Glomerular visceral epithelial cell (primary cell): ENCODE measurements around the gene PSME3.

ENCODE experiments used
- DNase-seq: peaks from one replicate; pipeline ENCODE4 v3.0.0-alpha.2; 2016; ENCODE audit errors: extremely low spot score

Gene PSME3

DNA sequence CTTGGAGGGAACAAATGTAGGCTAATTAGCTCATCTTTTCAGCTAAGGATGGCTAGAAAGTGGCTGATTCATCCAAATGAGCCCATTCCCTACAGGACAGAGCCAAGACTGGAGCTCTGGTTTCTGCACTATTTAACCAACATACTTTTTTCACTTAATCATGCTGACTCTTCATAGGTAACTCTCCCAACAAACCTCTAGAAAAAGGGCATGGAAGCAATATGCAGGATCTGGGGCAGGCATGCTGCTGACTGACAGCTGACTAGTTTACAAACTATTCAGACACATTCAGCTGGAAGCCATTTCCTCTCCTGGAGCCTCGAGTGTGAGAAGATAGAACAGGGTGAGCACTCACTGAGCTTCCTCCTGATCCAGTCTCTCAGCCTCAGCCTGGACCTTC is 15.3 kb upstream of the PSME3 start:
- DNase-seq: no peak

- DNase-seq: no peak
These were observed 14.8 kb upstream of the PSME3 start for GRCh38 chr17:42818379-42818778.

DNA sequence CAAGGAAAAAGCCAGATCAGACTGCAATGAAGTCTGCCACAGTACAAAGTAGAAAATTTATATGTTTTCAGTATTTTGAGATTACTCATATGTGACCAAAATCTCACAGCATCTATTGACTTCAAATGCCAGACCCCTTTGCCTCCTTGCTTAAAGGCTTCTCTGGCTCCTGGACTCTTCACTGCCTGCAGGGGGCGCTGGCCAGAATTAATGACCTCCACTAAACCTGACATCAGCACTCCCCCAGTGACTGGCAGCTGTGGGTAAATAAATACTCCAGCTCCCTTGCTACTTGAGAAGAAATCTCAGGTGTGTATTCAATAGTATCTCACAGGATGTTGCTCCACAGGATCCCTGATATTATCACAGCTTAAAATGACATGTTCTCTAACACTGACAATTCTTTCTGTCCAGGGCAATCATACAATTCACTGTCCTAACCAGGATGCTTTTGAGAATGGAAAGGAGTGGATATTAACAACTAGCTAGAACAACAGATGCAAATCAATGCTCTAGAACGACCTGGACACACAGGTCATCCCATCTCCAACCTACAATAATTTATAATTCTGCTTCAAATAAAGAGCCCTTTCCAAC is 13.2 kb upstream of the PSME3 start:
- peak; percentile 61 for DNase-seq

- no peak for DNase-seq
These were observed 12.0 kb upstream of the PSME3 start for GRCh38 chr17:42821176-42821575.

GRCh38 chr17:42827472-42827871 is 5.7 kb upstream of the PSME3 start:
- no peak for DNase-seq

DNA sequence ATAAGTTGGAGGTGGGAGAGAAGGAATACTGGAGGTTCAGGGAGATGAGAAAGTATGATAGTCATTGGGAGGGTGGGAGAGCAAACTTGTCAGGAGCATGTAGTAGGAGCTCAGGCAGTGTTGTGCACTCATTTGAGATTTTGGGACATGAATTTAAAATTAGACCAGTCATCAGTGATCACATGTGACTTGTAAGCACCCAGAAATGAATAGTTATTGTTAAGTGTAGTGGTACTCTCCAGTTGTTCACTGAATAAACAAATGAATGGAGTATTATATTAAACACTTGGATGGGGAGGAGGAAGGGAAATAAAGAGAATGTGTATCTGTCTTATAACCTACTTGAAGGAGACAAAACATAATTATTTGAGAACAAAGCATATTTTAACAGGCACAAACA is 2.2 kb upstream of the PSME3 start:
- DNase-seq: no peak

- no peak for DNase-seq
These were observed 824 bp upstream of the PSME3 start for GRCh38 chr17:42832213-42832933.

DNA sequence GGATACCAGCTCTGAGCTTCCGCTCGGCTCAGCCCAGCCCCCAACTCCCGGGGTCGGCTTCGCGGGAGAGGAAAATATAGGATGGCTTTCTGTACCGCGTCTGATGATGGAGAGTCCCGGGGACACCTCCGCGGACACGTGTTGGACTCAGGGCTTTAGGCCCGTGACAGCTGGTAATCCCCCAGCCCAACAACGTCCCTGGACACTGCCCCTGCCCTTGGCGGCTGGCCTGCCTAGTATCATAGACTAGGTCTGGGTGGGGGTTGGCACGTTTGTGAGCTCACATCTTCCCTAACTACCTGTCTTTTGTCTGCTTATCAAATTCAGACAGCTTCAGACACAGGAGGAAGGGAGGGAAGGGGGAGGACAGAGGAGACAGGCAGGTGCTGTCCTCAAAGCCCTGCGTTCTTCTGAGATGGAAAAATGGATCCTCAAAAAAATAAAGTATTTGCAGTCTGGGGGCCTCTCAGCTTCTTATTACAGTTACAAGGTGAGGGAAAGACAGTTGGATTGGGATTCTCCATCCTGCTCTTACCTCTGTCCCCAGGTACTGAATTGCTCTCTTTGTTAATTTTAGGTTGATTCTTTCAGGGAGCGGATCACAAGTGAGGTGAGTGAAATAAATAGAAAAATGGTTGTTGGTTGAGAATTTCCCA is 698 bp downstream of the PSME3 start:
- no peak for DNase-seq

GRCh38 chr17:42835732-42836131 is 2.5 kb downstream of the PSME3 start:
- DNase-seq: no peak

- DNase-seq: no peak
These were observed 8.9 kb downstream of the PSME3 start for GRCh38 chr17:42841975-42842685.

- DNase-seq: peak; percentile 56
These were observed 10.2 kb downstream of the PSME3 start for GRCh38 chr17:42843358-42843934.

- no peak for DNase-seq
These were observed 11.1 kb downstream of the PSME3 start, which contains the start of gene AOC2 for GRCh38 chr17:42844271-42844670. Gene AOC2, plus strand, starts transcription at chr17:42844580. Its CDS starts 47 bp downstream, at chr17:42844627.

- DNase-seq: no peak
These were observed 11.8 kb downstream of the PSME3 start for GRCh38 chr17:42844761-42845555.

GRCh38 chr17:42845556-42845917 is 12.3 kb downstream of the PSME3 start:
- DNase-seq: no peak

DNA sequence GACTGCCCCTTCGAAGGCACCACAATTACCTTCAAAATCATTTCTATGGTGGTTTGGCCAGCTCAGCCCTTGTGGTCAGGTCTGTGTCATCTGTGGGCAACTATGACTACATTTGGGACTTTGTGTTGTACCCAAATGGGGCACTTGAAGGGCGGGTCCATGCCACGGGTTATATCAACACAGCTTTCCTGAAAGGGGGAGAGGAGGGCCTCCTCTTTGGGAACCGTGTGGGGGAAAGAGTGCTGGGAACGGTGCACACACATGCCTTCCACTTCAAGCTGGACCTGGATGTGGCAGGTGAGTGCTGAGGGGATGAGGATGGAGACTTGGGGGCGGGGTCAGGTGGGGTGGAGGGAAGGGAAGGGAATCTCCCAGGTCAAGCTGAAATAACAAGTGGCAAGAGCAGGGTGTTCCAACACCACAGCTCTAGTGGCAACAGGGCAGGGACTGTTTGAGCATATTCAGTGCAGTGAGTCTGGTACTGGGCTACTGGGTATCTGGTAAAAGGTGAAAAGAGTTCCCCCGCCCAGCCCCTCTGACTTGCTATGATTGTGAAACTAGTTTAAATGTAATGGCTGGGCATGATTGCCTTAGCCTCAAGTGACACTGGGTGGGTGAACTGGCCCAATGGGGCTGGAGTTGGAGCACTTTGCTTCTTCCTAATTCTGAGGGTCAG is 12.9 kb downstream of the PSME3 start:
- peak; percentile 49 for DNase-seq

GRCh38 chr17:42846594-42847280 is 13.5 kb downstream of the PSME3 start:
- no peak for DNase-seq

DNA sequence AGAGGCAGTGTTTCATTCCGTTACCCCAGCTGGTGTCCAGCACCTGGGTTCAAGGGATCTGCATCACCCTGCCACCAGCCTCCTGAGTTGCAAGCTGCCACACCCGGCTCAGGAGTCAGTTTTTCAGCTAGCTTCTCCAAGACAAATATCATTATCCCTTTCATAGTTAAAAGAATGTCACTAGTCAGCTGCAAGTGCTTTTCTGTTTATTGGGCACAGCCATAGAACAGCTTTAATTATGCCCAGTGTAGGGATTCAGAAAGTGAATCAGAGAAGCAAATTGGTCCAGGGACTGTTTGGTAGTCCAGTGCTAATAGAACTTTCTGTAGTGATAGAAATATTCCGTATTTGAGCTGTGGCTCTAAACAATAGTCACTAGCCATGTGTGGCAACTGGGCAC is 14.9 kb downstream of the PSME3 start:
- DNase-seq: no peak

DNA sequence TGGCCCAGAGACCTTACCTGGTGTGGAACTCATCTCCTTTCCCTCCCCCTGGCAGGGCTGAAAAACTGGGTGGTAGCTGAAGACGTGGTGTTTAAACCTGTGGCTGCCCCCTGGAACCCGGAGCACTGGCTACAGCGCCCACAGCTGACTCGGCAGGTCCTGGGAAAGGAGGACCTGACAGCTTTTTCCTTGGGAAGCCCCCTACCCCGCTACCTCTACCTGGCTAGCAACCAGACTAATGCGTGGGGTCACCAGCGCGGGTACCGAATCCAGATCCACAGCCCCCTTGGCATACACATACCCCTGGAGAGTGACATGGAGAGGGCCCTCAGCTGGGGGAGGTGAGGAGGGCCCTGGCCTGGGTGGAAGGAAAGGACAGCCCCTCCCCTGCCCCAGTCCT is 15.8 kb downstream of the PSME3 start:
- no peak for DNase-seq

DNA sequence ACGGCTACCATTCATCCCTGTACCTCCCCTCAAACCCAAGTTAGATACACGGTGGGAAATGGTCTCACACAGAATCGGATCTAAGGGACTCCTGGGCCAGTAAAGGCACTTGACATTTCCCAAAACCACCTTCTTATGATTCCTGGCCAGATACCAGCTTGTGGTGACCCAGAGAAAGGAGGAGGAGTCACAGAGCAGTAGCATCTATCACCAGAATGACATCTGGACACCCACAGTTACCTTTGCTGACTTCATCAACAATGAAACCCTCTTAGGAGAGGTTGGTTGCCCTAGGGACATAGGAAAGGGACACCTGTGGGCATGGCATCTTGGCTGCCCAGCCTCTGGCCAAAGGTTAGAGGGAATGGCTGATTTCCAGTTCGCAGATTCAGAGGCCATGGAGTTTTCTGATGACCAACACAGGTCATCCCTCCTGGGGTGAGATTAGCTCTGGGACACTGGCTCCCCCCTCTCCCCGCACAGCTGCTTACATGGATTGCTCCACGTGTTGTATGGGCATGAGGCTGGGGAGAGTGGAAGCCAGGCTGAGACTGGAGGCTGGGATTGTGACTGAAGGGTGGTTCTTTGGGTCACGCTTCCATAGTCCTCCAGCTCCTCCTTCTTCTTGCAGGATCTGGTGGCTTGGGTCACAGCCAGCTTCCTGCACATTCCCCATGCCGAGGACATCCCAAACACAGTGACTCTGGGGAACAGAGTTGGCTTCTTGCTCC is 16.4 kb downstream of the PSME3 start:
- DNase-seq: peak; percentile 57
